A549 (cell line): ENCODE measurements around the gene NRBP1. TPM values are rescaled to one million over a fixed set of nuclear protein-coding genes. Genes with fewer than 3 reads are reported as not detected.

Experiments used
- ATAC-seq, 2 experiments: fragments of 200-7000 bp in 1 of 2; fragments of >200 bp in 1 of 2; cut with Nextera tagmentation in 1 of 2; cut with Tn5 transposase in 1 of 2; 3 replicates each; pipeline versions ENCODE4 v1.8.0 to v1.9.1; 2018 to 2020; ENCODE audit warnings: mild to moderate bottlenecking in 1 of 2, moderate library complexity in 1 of 2
- CTCF ChIA-PET: fragments of 300-600 bp; sonication (Branson Sonifier 250); formaldehyde crosslinking; extraction: SDS; loops from one replicate; lab custom pipeline; 2021; ENCODE audit warnings: antibody characterized with exemption, inconsistent platforms; lab: Yijun Ruan, JAX
- POLR2A ChIA-PET: fragments of 350-600 bp; formaldehyde crosslinking; extraction: SDS; loops from one replicate; lab custom pipeline; 2021; ENCODE audit warnings: antibody characterized with exemption, inconsistent platforms; lab: Yijun Ruan, JAX
- DNase-seq, 2 experiments: peaks; one replicate each; pipeline versions ENCODE4 v3.0.0 to v3.0.0-alpha.2; 2011 to 2016; ENCODE audit warnings: low read depth in 1 of 2, low spot score in 1 of 2
- FAIRE-seq: peaks from 2 replicates; lab custom pipeline; 2011; peaks lifted over from hg19 to GRCh38; lab: Jason Lieb, UNC
- H3K27ac ChIP-seq, 2 experiments: fragments of >200 bp; sonication (Bioruptor Twin); formaldehyde crosslinking; 3 replicates each; pipeline ENCODE4 v1.5.1; 2016 to 2017
- H3K4me1 ChIP-seq: fragments of >200 bp; sonication (Bioruptor Twin); formaldehyde crosslinking; 3 replicates; pipeline ENCODE4 v1.6.1; 2016
- H3K4me2 ChIP-seq: fragments of >200 bp; sonication (Bioruptor Twin); formaldehyde crosslinking; 3 replicates; pipeline ENCODE4 v1.6.1; 2016
- H3K4me3 ChIP-seq: fragments of >200 bp; sonication (Bioruptor Twin); formaldehyde crosslinking; 3 replicates; pipeline ENCODE4 v1.5.1; 2016
- H3K9me3 ChIP-seq: fragments of >200 bp; sonication (Bioruptor Twin); formaldehyde crosslinking; 3 replicates; pipeline ENCODE4 v1.6.1; 2016
- CBX8 ChIP-seq: fragments of 200-600 bp; sonication (generic); IDR thresholded peaks from 2 replicates; pipeline ENCODE4 v1.6.1; 2016
- CHD2 ChIP-seq: fragments of 150-350 bp; IDR thresholded peaks from 2 replicates; pipeline ENCODE4 v1.6.1; 2014; ENCODE audit warnings: low read length; ENCODE audit not compliant: partially characterized antibody
- CHD4 ChIP-seq: fragments of 200-600 bp; sonication (generic); IDR thresholded peaks from 2 replicates; pipeline ENCODE4 v1.6.1; 2016; ENCODE audit warnings: antibody characterized with exemption, mild to moderate bottlenecking, borderline replicate concordance
- EHF ChIP-seq: fragments of 250-450 bp; sonication (Bioruptor Pico); IDR thresholded peaks from 2 replicates; pipeline ENCODE4 v1.5.0; 2020; ENCODE audit warnings: mild to moderate bottlenecking
- EP300 ChIP-seq, 2 experiments: fragments of >200 bp; sonication (Bioruptor Twin); formaldehyde crosslinking; IDR thresholded peaks; 2 replicates in 1 of 2; 3 replicates in 1 of 2; pipeline ENCODE4 v1.6.1; 2016 to 2017
- ESRRA ChIP-seq: fragments of 150-350 bp; IDR thresholded peaks from 2 replicates; pipeline ENCODE4 v1.6.1; 2014; ENCODE audit warnings: mild to moderate bottlenecking, low read length, borderline replicate concordance
- GATA3 ChIP-seq: IDR thresholded peaks from 2 replicates; pipeline ENCODE4 v1.6.1; 2012; ENCODE audit warnings: borderline replicate concordance
- HOXB13 ChIP-seq: fragments of 250-450 bp; sonication (Bioruptor Pico); IDR thresholded peaks from 2 replicates; pipeline ENCODE4 v1.5.0; 2020; ENCODE audit warnings: low read depth, mild to moderate bottlenecking, moderate library complexity
- KDM5A ChIP-seq: fragments of 200-600 bp; sonication (generic); IDR thresholded peaks from 2 replicates; pipeline ENCODE4 v1.6.1; 2016; ENCODE audit warnings: antibody characterized with exemption, mild to moderate bottlenecking
- MAFK ChIP-seq: fragments of 450-650 bp; IDR thresholded peaks from 2 replicates; pipeline ENCODE4 v1.6.1; 2014; ENCODE audit not compliant: partially characterized antibody
- NFE2L2 ChIP-seq: fragments of 150-350 bp; conservative IDR thresholded peaks from 2 replicates; pipeline ENCODE4 v1.6.1; 2014; ENCODE audit warnings: low read length
- NPAS2 ChIP-seq: fragments of 250-450 bp; sonication (Bioruptor Pico); IDR thresholded peaks from 2 replicates; pipeline ENCODE4 v1.8.0; 2022; ENCODE audit warnings: mild to moderate bottlenecking, moderate library complexity, borderline replicate concordance
- PHF8 ChIP-seq: fragments of 200-600 bp; sonication (generic); IDR thresholded peaks from 2 replicates; pipeline ENCODE4 v1.6.1; 2016; ENCODE audit warnings: low read depth, mild to moderate bottlenecking, antibody characterized with exemption, moderate library complexity, borderline replicate concordance
- POLR2AphosphoS2 ChIP-seq: conservative IDR thresholded peaks from 2 replicates; pipeline ENCODE4 v1.6.1; 2012; ENCODE audit warnings: low read length, improper control_type of control experiment, inconsistent platforms
- RCOR1 ChIP-seq: fragments of 150-350 bp; IDR thresholded peaks from 2 replicates; pipeline ENCODE4 v1.6.1; 2014; ENCODE audit warnings: antibody characterized with exemption, low read length, low read depth
- REST ChIP-seq: fragments of 200-600 bp; sonication (generic); IDR thresholded peaks from 2 replicates; pipeline ENCODE4 v1.6.1; 2016; ENCODE audit warnings: antibody characterized with exemption, mild to moderate bottlenecking, moderate library complexity
- SMC3 ChIP-seq: fragments of >200 bp; sonication (Bioruptor Twin); formaldehyde crosslinking; IDR thresholded peaks from 3 replicates; pipeline ENCODE4 v1.6.1; 2018; ENCODE audit warnings: inconsistent platforms
- SREBF2 ChIP-seq: fragments of 450-650 bp; IDR thresholded peaks from 2 replicates; pipeline ENCODE4 v1.6.1; 2014; ENCODE audit warnings: mild to moderate bottlenecking, moderate library complexity
- ZNF302 ChIP-seq: fragments of 250-450 bp; sonication (Bioruptor Pico); IDR thresholded peaks from 2 replicates; pipeline ENCODE4 v1.9.0; 2021; ENCODE audit warnings: inconsistent platforms, mild to moderate bottlenecking, moderate library complexity
- WGBS: methylation state at CpG from one replicate; pipeline ENCODE4 v1.1.6; 2017; ENCODE audit errors: missing lambda C conversion rate; 5-methylcytosine and 5-hydroxymethylcytosine counted together
- polyA plus RNA-seq, 4 experiments: library from polyadenylated mRNA; depleted of rRNA in 3 of 4; stranded (reverse); fragments of >200 nt; fragmentation: RNase III in 1 of 4; extraction: RNeasy Plus Mini Kit Qiagen cat#74134 plus additional on column Dnase treatment in 1 of 4; gene quantifications; 2 replicates in 3 of 4; 3 replicates in 1 of 4; pipeline ENCODE4 v1.2.3, GENCODE V29; 2011 to 2017
- TF ChIP-seq, protein P1 (sequence below): IDR thresholded peaks from 2 replicates; pipeline ENCODE4 v1.6.1; 2012

The NRBP1 gene
- polyA plus RNA-seq, 2 of the 4 experiments (the other 2 are of a cell fraction) = 138 to 229 TPM

- CTCF ChIA-PET = interaction anchor here (0.6 kb wide), 1 partner anchor 248 kb away, joined by 3 read pairs; no protein-coding TSS in a partner anchor
- Histone ChIP-seq H3K4me2 (peak overlapping the region; percentile 6; the same call in 1 of the 3 replicates), H3K4me1 (peaks cover 23% of the 10 kb centered on the region; the same call in 2 of the 3 replicates), H3K27ac (peak overlapping the region in 1 of 2 experiments; percentile 16; a peak in 1 of 6 replicates), H3K9me3 (no peaks in the 10 kb centered on the region), H3K4me3 (no peak overlapping the region)
- ATAC-seq (no peak), DNase-seq (peak in 1 of 2 experiments; percentile 29), FAIRE-seq (no peak)
- POLR2A ChIA-PET = no interaction called here
- 65% methylated on average over 9 of the region's 9 CpGs for WGBS
- no peak for TF ChIP-seq HOXB13
- peak; percentile 20 for TF ChIP-seq MAFK
- TF ChIP-seq, all 56 proteins: peak for 1
These were observed 15.8 kb upstream of the NRBP1 start for GRCh38 chr2:27412419-27413152.

DNA sequence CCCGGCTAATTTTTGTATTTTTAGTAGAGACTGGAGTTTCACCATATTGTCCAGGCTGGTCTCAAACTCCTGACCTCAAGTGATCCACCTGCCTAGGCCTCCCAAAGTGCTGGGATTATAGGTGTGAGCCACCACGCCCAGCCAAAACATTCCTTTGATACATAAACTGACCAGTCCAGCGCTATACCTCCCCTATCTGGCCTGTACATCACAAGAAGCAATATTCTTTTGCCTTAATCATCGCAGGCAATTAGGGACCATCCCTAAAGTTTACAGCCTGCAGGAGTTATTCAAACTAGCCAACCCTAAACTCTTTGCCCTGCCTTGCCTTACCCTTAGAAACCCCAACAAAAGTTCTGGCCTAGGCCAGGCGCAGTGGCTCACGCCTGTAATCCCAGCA, 12.3 kb upstream of the NRBP1 start:
- Histone ChIP-seq H3K4me2 (no peak overlapping the region), H3K9me3 (no peaks in the 10 kb centered on the region), H3K27ac (no peak overlapping the region), H3K4me3 (no peak overlapping the region), H3K4me1 (peaks cover 14% of the 10 kb centered on the region; the same call in 2 of the 3 replicates)
- DNase-seq (no peak), ATAC-seq (no peak), FAIRE-seq (no peak)
- WGBS = 93% methylated on average over 6 of the region's 6 CpGs
- TF ChIP-seq, protein P1, sequence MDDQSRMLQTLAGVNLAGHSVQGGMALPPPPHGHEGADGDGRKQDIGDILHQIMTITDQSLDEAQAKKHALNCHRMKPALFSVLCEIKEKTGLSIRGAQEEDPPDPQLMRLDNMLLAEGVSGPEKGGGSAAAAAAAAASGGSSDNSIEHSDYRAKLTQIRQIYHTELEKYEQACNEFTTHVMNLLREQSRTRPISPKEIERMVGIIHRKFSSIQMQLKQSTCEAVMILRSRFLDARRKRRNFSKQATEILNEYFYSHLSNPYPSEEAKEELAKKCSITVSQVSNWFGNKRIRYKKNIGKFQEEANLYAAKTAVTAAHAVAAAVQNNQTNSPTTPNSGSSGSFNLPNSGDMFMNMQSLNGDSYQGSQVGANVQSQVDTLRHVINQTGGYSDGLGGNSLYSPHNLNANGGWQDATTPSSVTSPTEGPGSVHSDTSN = no peak
- TF ChIP-seq RCOR1 = no peak
- TF ChIP-seq EHF (CRISPR knock-in tag) = no peak
- no peak for TF ChIP-seq PHF8
- no peak for TF ChIP-seq CHD4
- TF ChIP-seq CBX8 = no peak
- no peak for TF ChIP-seq SREBF2
- no peak for TF ChIP-seq NPAS2 (CRISPR knock-in tag)
- TF ChIP-seq ZNF302 (CRISPR knock-in tag) = no peak
- TF ChIP-seq NFE2L2 = no peak
- TF ChIP-seq REST = no peak
- CTCF ChIA-PET = interaction anchor here (0.7 kb wide), 1 partner anchor 165 kb away, joined by 3 read pairs; no protein-coding TSS in a partner anchor
- POLR2A ChIA-PET = no interaction called here

- ATAC-seq = no peak
These were observed 7.4 kb upstream of the NRBP1 start for GRCh38 chr2:27420996-27421395.

More at GRCh38 chr2:27420996-27421395, 7.4 kb upstream of the NRBP1 start:
- DNase-seq (no peak), FAIRE-seq (no peak)
- Histone ChIP-seq H3K4me1 (no peaks in the 10 kb centered on the region), H3K27ac (no peak overlapping the region), H3K4me3 (no peak overlapping the region), H3K9me3 (no peaks in the 10 kb centered on the region), H3K4me2 (no peak overlapping the region)
- CTCF ChIA-PET = interaction anchor here (0.9 to 1.7 kb wide), 4 partner anchors 7 to 13 kb away, joined by 4 to 6 read pairs (median 4); partner anchors contain the start of genes NRBP1 and PPM1G
- TF ChIP-seq MAFK = no peak
- no peak for TF ChIP-seq KDM5A
- no peak for TF ChIP-seq SMC3
- no peak for TF ChIP-seq RCOR1
- TF ChIP-seq NPAS2 (CRISPR knock-in tag) = no peak
- no peak for TF ChIP-seq ESRRA
- no peak for TF ChIP-seq CHD2
- no peak for TF ChIP-seq ZNF302 (CRISPR knock-in tag)
- no peak for TF ChIP-seq PHF8
- no peak for TF ChIP-seq POLR2AphosphoS2
- no peak for TF ChIP-seq GATA3
- TF ChIP-seq EP300 (IDR thresholded peaks at IDR 0.05) = no peak
- POLR2A ChIA-PET = interaction anchor here (1.6 kb wide), 1 partner anchor 11 kb away, joined by 6 read pairs; the partner anchor contains the start of gene PPM1G
